G401 (cell line): ENCODE results near the gene PGLYRP2. TPM values are rescaled to one million over a fixed set of nuclear protein-coding genes. Genes with fewer than 3 reads are reported as not detected.
A peak's percentile ranks its signal among the peaks of the same experiment; 100 is the strongest.

Experiments used
- DNase-seq: peaks from one replicate; pipeline ENCODE4 v3.0.0-alpha.2; 2015; ENCODE audit warnings: low spot score
- in situ Hi-C: cut with HindIII; loops from 2 replicates; pipeline ENCODE4 v1.10.0; 2016; ENCODE audit warnings: low sequenced_read_pairs, mixed read lengths
- total RNA-seq: library from RNA; depleted of rRNA; stranded (reverse); fragments of >200 nt; shearing (Covaris generic); gene quantifications from 2 replicates; pipeline ENCODE4 v1.2.3, GENCODE V29; 2014

Gene PGLYRP2
- total RNA-seq, 1 experiment from 2014 or later = not detected

DNA sequence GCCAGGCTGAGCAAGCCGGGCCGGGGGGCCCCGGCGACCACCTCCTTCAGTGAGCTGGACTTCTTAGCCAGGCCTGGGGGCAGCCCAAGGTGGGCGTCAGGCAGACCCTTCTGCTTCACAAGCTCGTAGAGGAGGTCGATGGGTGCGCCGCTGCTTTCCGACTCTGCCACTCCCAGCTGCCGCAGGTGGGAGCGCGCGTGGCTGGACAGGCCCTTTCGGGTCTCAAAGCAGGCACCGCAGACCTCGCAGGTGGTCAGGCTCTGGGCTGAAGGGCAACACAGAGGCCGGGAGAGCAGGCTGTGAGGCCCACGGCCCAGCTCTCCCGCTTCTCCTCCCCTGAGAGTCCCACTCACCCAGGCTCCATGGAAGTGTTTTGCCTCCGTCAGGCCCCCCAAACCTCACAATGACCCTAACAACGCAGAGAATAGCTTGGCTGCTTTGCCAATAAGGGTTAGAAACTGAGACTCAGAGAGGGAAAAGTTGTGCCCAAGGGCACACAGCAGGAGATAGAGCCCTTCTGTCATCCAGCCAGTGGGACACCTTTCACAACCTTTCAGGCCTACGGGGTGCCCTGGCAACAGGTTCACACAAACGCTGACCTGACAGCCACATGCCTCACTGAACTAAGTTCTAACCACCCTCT is 49.4 kb downstream of the PGLYRP2 start:
- in situ Hi-C loops = no loop called here
- DNase-seq = no peak

DNA sequence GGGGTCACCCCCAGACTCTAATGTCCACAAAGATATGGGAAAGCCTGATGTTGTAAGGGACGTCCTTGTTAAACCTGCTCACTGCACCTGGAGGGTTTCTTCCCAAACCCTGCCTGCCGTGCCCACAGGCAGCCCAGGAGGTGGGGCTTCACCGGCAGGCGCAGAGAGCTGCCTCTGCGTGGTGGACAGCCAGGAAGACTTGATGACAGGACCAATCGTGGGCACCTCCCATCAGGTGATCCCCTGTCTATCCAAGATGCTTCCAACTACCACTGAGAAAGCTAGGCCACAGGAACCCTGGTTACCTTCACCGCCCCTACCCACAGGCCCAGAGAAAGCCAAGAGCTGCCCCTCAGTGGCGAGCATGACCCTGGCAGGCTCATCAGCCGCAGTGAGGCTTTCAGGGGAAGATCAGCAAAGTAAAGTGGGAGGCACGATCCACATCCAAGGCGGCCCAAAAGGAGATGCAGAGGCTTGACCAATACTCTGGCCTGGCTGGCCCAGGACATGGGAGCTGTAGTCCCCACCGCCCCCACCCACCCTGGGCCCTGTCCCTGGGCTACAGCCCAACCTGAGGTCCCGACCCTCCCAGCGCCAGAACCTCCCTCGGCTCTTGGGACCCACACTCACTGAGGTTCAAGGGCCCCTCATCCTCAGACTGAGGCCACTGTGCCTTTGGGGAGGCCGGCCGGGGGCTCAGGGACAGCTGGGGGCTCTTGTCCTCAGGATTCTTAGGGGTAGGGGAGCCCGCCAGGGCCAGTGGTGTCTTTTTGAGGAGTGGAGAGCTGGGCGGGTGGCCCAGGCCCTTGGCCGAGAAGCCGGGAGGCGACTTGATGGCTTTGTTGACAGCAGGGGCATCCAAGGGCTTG is 50.1 kb downstream of the PGLYRP2 start:
- in situ Hi-C loops = no loop called here

DNA sequence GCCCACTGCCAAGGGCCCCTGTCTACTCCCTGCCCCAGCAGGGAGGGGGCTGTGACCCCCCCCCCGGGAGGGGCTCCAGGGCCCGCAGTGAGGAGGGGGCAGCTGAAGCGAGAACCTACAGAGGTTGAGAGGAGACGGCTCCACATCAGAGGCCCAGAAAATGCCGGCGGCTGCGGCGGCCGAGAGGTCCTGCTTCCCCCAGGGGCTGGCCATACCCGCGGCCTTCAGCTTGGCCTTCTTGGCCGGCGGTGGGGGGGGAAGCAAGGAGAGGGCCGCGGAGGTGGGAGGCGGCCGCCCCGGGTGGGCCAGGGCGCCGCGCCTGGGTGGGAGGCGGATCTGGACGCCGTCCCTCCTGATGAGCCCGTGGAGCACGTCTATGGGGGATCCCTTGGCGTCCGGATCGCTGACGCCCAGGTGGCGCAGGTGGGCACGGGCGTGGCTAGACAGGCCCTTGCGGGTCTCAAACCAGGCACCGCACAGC is 51.3 kb downstream of the PGLYRP2 start:
- DNase-seq = no peak
- in situ Hi-C loops = no loop called here

More for the DNA sequence above, 50.1 kb downstream of the PGLYRP2 start:
- DNase-seq = no peak

GRCh38 chr19:15427350-15427700 is 52.0 kb downstream of the PGLYRP2 start:
- DNase-seq = no peak
- in situ Hi-C loops = no loop called here

DNA sequence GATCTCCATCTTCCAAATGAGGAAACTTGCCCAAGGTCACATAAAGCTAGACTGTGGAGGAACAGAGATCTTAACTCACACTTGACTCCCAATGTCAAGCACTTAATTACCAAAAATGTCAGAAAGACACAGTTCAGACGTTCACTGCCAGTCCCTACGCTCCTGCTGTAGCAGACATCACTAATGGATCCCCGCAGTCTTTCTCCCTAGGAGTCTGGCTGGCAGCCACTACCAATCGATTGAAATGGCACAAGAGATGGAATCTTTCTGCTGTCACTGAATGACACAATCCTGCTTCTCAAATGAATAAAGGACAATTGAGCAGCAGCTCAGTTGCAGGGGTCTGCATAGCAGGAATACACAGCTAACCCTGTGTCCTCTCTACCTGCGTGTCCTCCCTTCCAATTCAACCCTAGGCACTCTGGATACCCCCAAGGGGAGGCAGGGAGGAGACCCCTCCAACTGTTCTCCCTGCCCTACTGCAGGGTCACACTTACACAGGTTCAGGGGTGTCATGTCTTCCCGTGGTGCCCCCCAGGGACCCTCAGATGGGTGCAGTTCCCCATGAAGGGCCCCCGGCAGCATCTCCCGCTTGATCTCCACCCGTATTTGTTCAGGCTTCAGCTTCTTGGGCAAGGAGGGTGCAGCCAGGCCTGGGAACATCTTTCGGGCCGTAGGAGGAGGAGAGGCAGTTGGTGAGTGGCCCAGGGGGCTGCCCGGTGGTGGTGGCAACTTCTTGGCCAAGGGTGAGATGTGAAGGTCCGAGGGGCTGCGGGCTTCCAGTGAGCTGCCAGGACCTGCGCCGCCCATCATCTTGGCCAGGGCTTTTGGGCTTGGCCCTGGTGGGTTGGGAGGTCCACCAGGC is 52.6 kb downstream of the PGLYRP2 start:
- in situ Hi-C loops = no loop called here
- no peak for DNase-seq

GRCh38 chr19:15425321-15425950 is 53.9 kb downstream of the PGLYRP2 start:
- no peak for DNase-seq
- in situ Hi-C loops = no loop called here

DNA sequence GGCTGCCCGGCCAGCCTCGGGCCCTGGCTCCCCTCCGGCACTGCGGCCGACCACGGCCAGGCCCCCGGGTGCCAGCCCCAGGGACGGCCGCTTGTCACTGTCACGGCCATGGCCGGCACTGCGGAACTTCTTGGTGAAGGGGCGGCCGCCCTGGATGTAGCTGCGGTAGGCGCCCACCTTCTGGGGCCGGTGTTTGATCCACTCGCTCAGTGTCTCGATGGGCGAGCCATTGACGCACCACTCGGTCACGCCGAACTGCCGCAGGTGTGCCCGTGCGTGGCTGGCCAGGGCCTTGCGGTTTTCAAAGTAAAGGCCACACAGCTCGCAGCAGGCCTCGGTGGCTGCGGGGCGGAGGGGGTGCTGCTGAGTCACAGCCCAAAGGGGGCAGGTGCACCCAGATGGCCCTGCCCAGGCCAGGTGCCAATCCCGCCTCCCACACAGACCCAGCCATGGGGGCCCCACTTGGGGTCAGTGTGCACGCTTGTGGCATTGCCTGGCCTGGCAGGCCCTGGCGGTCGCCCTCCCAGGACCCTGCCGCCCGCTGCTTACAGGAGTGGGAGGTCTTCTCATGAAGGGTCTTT is 54.5 kb downstream of the PGLYRP2 start:
- in situ Hi-C loops = no loop called here
- DNase-seq = no peak

DNA sequence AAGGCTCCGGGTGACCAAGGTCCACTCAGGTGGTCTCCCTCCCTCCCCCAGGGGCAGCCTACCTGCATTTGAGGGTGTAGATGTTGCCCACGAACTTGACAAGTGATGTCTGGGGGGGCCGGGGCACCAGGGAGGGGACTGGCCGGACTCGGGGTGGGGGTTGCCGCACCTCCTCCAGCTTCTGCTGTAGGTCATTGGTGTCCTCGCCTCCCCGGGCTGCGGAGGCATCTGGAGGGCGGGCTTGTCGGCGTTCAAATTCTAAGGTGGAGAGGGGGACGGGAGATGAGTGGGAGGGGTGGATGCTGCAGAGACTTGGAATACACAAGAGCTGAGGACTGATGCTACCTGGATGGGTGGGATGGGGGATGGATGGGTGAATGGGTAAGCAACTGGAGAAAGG is 55.2 kb downstream of the PGLYRP2 start:
- no peak for DNase-seq
- in situ Hi-C loops = no loop called here

- in situ Hi-C loops = no loop called here
- DNase-seq = no peak
Observed at GRCh38 chr19:15423130-15423529, 56.2 kb downstream of the PGLYRP2 start.

- DNase-seq = no peak
- in situ Hi-C loops = no loop called here
Observed at GRCh38 chr19:15422296-15423075, 56.8 kb downstream of the PGLYRP2 start.

- peak; percentile 70 for DNase-seq
- in situ Hi-C loops = no loop called here
Observed at GRCh38 chr19:15421721-15422260, 57.5 kb downstream of the PGLYRP2 start.

GRCh38 chr19:15421136-15421695 is 58.1 kb downstream of the PGLYRP2 start:
- no peak for DNase-seq
- in situ Hi-C loops = no loop called here

DNA sequence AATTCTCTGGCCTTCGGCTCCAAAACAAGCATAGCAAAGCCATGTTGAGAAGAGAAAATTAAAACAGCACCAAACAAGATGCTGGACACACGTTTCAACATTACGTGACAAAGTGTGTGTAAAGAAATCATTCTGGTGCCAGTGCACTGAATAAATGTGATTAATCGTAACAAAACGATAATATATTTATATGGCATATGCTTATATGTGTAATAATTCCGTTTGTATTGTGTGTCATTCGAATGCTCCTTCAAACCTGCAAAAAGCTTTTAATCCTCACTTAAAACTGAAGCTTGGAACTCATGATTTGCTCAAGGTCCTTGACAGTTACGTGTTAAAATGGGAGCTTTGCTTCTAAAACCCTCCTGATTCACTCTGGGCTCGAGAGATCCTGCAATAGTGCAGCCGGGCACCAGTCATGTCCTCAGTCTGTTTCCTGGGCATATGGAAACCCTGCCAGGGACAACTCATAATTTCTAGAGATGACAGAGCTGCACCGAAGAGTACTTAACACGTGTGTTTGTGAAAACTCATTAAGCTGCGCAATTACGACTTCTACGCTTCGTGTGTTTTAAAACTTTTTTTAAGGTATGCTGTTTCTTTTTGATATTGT is 59.8 kb downstream of the PGLYRP2 start:
- in situ Hi-C loops = no loop called here
- DNase-seq = peak; percentile 31
